HG02763 (cell line): ENCODE data around the gene CDS1.
"Not testable (repeated sequence)": the region's sequence is repeated elsewhere in the genome, so short reads cannot be mapped to it uniquely, and the experiment has no call there.

Source experiments
- ATAC-seq: cut with Tn5 transposase; IDR thresholded peaks from one replicate; pipeline ENCODE4 v1.9.1; 2021; ENCODE audit warnings: mild to moderate bottlenecking, moderate library complexity; ENCODE audit not compliant: unreplicated experiment

The CDS1 gene

DNA sequence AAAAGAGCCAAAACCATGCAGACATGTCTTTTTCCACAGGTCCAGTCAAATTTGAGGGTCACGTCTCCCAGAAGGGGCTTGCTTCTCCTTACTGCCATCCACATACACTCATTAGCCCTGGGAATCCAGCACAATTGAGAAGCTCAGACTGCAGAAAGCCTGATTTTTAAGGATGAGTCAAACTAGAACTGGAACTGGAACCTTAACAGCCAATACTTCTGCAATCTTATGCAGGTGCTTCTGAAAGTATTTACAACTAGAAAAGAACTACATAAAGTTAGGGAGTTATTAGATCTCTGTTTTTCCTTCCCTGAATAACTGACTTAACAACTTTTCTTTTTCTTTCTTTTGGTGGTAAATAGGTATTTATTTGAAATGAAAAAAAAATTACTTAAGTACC is 86.3 kb downstream of the CDS1 start:
- ATAC-seq: no peak

DNA sequence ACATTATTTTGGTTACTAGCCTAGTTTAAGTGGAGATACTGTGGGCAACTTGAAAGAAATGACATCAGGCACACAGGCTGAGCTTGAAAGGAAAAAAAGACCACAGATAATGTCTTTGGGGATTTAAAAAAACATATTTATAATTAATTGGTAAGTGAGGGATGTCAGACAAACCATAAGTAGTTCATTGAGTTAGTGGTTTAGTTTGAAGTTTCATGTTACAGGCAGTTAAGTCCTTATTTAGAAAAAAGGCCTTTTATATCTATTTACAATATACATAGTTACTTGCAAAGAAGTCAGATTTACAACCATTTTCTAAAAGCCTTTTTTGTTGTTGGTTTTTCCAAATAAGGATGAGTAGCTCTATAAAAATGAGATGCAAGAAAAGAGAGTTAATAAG is 89.2 kb downstream of the CDS1 start:
- no peak for ATAC-seq

DNA sequence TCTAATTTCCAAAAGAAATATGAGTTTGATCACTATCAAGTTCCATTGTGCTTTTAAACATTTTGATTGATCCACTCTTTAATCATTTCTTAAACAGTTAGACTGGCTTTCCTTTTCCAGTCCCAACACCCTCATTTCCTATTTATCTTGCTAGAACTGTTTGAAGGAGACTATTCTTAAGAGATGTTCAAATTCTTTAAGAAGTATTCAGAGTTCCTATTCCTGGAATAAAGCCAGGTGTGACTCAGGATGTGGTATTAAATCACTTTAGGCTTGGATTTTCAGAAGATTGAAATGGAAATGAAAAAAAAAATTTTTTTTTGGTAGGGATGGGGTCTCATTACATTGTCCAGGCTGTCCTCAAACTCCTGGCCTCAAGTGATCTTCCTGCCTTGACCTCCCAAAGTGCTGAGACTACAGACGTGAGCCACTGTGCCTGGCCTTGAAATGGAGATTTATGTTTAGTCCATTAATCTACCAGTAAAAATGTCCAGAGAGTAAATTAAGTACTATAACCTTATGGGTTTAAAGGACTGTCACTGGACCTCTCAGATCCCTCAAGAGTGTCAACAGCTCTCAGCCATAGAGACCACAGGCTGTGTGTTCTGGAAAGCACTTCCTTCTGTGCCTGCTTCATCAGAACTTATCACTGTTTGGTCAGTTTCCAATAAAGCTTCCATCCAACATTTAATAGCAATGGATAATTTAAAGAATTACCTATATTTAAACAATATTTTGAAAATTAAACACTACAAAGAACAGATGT is 90.7 kb downstream of the CDS1 start:
- no peak for ATAC-seq

DNA sequence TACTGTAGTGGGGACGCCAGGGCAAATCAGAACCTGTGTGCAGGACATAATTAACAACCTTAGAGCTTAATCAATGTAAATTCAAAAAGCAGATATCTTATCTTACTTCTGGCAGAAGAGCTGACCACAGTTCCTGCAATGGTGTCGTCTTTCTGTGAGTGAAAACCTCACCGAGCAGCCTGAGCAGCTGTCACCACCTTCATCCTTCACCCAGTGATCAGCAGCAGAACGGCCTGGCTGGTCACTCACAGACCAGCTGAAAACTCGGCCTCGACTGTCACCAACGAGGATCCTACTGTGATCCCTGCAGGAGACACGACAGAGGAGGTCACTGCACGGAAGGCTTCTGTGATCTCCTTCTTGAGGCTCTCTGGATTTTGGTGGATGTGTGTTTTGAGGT is 94.2 kb downstream of the CDS1 start:
- no peak for ATAC-seq

DNA sequence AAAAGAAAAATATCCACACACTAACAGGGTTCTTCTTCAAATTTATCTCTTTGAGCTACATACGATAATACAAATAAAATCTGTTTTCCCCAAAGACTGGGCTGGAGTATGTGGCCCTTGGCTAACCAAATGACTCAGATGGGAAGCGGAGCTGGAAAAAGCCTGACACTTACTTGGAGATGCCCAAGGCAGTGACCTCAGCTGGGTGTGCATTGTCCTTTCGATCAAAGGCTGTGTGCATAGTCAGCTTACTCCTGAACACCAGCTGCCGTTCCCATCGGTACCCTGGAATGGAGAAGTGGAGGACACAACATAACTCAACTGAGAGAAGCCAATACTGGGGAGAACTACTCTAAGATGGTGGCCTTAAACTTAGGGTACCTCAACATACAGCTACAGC is 95.1 kb downstream of the CDS1 start:
- no peak for ATAC-seq

DNA sequence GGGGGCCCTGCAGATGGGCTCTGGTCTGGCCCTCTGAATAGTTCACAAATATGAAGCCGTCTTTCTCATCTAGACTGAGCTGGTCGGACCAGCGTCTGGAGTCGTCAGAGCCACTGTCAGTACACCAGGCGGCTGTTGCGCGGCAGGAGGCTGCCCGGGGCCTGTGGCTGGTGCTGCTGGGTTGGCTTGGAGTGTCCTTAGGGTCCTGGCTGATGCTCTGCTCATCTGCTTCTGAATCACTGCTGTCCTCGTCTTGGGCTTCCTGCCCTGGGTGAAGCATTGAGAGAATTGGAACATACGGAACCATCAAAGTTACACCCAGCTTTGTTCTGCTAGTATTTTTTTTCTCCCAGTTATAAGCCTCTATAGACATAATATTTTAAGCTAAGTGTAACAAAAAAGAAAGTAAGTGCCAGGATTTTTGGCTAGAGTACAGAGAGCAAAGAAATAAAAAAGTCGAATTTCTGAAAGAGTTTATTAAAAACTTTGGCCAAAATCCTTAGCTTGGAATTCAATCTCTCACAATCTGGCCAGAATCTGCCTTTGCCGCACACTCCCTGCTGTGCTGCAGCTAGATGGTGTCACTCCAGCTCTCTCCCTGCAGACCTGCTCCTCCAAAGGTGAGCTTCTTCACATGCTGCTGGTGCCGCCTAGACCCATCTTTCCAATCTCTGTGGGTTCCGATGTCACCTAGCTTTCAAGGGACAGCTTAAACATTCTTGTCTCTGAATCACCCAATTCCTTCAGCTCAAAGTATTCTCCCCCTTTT is 96.2 kb downstream of the CDS1 start:
- ATAC-seq: no peak

DNA sequence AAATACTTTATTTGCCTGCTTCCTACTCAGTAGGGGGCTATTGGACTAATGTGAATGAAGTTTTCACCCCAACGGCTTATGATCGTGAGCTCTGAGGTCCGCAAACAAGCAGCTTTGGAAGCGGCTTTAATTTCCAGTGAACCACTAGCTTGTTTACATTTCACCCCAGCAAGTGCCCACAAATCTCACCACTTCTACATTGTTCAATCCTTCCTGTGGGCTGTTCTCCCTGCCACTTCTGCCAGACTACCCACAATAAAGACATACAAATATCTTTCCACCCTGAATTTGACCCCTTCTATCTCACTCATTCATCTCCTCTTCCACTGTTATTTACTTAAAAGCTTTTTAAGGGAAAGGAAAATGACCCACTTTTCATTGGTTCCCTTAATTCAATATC is 98.0 kb downstream of the CDS1 start:
- ATAC-seq: no peak

DNA sequence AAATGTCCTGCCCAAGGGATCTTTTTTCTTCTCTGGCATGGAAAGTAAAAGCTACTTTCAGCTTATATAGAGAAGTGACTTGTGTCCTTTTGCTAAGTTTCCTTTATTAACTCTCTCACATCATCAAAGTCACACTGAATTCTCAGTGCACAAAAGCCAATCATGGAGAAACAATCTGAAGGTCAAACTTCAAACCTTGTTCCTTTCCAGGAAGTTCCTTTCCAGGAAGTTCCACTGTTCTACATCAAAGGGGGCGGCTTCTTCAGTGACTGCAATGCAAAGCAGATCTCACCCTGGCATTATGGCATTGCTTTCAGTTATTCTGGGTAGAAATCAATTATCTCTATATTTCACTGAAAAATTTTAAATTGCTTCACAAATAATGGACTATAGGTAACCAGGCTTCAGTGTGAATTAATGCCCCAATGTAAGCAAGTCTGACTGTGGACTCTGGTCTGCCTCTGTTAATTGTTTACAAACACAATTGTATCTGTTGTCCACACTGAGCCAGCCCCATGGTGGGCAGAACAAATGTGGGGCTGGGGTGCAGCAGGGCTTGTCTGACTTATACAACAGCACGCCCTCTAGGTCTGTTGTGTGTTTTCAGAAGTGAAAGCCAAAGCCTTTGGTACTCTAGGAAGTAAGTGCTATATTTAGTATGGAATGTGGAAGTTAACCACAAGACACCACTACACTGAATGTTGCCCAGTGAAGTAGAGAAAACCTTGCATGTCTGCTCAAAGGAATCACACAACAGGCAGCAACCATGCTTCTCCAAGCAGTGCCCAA is 98.8 kb downstream of the CDS1 start:
- ATAC-seq: no peak

DNA sequence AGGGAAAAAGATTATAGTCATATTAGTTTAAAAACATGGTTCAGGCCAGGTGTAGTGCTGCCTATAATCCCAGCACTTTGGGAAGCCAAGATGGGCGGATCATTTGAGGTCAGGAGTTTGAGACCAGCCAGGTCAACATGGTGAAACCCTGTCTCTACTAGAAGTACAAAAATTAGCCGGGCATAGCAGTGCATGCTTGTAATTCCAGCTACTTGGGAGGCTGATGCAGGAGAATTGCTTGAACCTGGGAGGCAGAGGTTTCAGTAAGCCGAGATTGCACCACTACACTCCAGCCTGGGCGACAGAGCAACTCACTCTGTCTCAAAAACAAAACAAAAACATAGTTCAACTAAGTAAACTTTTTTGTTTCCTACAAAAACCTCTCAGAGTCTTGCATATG is 99.7 kb downstream of the CDS1 start:
- ATAC-seq: not testable (repeated sequence)

DNA sequence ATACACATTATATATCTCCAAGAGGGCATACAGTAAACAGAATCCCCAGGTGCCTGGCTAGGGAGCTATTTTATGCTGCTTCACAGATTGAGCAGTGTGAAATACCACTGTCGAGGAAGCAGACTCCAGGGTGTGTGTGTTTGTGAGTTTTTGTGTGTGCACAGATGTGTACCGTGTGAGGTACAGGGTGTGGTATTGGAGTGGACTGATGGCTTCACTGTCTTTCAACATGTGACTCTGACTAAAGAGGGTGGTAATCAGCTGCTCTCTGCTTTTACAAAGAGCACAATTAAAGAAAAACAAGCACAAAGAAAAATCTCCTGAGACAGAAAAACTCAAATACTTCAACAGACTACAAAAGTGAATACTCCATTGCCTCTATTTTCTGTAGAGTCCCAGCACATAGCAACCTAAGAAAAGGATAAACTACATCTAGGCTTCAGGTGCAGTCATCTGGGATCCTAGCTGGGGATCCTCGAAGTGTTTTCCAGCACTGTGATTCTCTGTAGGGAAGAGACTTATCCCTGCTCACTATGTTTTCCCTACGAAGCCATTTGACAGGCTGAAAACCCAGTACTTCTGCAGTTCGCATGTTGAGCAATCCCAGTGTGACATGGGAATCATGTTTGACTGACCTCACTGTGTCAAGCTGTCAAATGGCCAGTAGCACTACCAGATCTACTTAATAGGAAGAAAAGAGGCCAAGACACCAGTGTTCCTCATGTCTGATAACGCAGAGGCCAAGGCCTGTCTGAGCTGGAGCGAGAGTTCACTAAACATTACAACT is 100.3 kb downstream of the CDS1 start:
- ATAC-seq: no peak

DNA sequence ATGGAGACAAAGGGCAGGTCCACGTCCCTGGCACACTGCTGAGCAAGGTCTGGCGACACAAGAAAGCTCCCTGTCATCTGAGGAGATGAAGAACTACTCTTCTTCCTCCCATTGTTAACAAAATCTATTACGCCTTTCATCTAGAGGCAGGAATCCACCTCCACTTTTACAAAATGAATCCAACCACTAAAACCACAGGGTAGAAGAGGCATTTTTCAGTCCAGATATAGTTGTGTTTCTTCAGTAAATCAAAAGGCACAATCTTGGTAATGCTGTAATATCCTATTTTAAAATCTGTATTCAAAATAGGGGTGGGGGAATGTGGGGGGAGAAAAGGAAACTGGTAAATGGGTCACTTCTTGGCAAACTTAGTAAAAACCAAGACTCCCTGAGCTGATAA is 101.4 kb downstream of the CDS1 start:
- no peak for ATAC-seq

DNA sequence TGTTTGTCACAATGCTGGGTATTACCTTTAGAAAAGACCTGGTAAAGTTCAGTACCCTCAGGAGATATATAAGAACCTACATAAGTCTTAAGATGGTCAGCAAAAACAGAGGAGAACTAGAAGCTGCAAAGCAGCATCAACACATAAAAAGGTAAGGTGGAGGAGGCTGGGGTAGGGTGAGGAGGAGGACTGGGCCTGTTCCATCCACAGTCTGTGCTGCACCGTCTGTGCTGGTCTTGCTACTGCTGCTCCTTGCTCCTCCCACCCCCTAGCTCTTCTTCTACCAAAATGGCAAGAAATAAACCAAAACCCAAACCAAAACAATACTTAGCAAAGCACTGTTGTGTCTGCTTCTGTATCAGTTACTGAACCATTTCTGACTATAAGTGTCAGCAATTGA is 102.2 kb downstream of the CDS1 start:
- no peak for ATAC-seq

DNA sequence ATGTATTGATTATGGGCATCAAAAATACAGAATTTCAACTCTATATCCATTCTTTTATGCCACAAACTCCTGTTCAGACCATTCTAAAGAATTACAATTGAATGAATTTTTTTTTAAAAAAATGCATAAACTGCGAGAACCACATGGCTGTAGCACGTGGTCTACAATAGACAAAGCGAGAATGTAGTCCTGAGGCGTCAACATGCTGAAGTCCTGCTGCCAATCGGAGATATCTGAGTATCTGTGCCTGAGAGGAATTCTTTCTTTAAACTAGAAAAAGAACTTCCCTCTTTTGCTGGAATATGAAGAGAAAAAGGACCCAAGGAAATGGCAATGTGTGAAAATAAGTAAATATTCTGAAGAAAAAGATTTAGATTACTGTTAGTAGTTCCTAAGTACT is 105.7 kb downstream of the CDS1 start:
- ATAC-seq: no peak

DNA sequence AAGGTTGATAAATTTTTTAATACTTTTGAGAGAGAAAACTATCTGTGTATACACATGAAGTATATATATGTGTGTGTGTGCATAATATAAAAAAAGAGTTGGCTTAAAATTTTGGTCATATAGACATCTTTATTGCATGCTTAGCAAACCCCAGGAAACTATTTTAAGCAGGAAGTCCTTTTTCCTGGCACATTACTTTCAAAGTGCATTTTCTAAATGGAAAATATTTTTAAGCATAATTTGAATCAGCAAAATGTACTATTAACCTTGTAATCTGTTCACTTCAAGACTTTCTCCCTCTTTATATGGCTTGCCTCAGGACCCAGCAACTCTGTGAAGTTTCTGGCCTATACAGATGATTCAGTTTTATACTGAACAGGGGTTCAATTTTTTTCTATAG is 106.3 kb downstream of the CDS1 start:
- ATAC-seq: no peak

DNA sequence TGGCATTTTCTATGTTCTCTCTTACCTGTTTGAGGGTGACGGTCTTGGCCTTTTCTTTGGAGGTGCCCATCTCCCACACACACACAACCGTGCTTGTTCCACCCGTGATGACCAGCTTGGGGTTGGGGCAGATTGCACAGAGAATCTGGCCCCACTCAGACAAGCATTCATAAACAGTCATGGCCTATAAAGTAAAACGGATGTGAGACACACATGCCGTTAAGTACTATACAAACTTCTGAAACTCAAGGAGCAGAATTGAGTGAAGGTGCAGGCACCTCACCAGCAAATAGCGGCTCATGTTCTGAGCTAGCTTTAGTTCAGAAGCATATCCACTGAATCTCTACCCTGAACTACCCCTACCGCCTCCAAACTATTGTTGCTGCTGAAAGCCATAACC is 107.6 kb downstream of the CDS1 start:
- ATAC-seq: no peak

DNA sequence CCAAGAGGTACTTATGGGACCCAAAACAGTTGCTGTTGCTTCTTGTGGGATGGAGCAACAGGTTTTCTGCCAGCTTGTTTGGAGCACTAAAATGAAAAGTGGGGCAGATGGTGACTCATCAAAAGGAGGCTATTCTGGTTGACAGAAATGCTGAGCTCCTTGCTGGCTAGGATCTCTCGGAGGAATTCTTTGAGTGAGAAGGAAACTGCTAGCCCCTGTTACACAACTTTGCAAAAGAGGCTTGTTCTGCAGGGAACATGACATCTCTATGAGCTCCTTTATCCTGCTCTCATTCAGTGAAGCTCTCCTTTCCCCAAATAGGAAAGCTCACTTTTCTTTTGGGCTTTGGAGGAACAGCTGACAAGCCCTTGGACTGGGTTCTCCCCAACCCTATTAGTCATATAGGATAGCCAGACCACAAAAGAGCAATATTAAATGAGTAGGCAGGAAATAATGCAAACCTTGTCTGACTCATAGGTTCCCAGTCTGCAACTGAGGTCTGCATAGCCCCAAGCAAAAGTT is 108.3 kb downstream of the CDS1 start:
- ATAC-seq: no peak

DNA sequence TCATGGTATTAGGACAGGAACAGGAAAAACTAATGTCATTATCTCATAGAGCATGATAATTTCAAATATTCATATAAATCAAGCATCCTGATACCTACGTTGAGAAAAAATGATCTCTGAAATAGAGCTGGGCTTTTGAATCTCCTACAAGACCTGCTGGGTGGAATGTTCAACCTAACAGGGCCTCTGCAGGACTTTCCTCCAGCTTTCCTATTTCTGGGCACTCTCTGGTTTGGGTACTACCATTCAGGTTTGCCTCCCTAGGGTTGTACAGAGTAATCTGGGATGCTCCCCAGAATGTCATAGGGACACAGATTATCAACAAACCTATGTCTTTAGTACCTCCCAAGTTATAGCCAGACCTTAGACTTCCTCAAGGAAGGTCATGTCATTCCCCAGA is 108.9 kb downstream of the CDS1 start:
- no peak for ATAC-seq

DNA sequence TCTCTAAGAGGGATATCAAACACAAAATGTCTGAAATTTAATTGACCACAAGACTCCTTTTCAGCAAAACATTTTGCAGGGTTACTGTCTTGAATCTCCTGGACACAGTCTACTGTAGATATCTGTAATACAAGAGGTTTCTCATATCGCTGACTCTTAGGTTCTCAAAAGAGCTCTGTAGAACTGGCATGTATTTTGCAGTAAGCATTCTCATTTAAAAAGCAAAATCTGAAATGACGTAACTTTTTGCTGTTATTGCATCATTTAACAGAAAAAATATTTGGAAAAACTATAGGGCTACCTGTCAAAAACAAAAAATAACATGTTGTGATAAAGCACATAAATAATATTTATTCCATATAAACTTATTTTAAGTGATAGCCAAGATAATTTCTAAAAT is 114.2 kb downstream of the CDS1 start:
- no peak for ATAC-seq

DNA sequence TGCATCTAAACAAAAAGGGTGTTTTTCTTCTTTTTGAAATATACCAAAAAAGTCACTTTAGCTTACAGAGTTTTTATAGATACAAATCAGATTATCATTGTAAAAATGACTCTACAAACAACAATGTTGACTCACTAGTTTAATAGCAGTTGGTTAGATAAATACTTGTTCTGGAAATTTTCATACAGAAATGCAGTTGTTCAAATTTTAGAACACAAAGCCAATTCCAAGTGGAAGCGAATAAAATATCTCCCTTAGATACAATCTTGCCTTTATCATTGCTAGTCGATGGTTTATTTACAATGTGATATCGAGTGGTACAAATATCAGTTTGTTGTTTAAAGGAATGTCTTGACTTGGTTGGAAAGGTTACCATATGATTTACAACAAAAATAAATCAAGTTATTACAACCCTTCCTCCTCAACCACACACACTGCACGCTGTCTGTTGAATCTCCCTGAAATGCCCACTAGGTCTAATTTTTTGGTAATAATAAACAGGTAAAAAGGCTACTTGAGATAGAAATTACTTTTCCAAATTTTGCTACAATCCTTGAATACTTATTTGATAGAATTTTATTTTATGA is 114.8 kb downstream of the CDS1 start:
- ATAC-seq: no peak

DNA sequence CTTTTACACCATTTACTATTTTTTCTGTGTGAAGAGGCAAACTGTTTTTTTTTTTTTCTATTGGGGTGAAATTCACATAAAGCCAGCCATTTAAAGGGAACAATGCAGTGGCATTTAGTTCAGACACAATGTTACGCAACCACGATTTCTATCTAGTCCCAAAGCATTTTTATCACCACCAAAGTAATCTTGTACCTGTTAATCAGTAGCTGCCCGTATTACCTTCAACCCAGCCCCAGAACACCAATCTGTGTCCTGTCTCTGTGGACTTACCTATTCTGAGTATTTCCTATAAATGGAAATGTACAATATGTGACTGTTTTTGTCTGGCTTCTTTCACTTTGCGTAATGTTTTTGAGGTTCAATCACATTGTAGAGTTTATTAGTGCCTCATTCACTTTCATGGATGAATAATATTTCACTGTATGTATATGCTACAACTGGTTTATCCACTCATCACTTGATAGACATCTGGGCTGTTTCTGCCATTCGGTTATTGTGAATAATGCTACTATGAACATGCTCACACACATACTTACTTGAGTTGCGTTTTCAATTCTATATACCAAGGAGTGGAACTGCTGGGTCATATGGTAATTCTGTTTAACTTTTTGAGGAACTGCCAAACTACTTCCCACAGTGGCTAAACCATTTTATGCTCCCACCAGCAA is 116.2 kb downstream of the CDS1 start:
- ATAC-seq: no peak
